ENCODE results near the gene MRGPRG.

The MRGPRG gene

GRCh38 chr11:3205261-3206155 is 13.1 kb downstream of the MRGPRG start:
- no peak for DNase-seq

DNA sequence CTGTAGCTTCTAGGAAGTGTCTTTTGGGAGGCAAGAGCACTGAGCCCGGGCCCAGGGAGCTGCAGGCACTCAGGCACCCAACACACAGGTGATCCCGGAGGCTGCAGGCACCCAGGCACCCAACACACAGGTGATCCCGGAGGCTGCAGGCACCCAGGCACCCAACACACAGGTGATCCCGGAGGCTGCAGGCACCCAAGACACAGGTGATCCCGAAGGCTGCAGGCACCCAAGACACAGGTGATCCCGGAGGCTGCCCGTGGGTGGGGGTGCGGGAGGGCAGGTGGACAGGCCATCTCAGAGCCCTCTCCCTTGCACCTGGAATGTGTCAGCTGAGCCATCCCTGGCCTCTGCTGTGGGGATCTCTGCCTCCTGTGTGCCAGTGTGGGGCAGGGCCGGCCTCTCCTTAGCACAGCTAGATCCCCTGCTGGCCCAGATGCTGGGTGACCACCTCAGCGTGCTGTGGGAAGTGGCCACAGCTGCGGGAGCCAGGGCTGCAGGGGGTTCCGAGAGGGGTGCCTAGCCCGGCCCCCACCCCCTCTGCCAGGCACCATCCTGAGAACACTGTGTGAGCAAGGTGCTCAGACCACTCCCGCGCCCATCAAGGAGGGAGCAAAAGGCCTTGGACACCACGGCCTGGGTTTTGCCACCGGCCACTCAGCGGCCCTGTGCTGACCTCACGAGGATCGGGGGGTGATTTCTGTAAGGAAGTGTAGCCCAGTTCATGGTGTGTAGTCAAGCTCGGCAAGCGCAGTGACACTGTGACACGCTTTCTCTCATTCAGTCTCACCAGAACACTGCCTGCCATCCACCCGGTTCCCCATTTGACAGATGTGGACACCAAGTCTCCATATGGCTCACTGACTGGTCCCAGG is 14.2 kb downstream of the MRGPRG start:
- no peak for DNase-seq

DNA sequence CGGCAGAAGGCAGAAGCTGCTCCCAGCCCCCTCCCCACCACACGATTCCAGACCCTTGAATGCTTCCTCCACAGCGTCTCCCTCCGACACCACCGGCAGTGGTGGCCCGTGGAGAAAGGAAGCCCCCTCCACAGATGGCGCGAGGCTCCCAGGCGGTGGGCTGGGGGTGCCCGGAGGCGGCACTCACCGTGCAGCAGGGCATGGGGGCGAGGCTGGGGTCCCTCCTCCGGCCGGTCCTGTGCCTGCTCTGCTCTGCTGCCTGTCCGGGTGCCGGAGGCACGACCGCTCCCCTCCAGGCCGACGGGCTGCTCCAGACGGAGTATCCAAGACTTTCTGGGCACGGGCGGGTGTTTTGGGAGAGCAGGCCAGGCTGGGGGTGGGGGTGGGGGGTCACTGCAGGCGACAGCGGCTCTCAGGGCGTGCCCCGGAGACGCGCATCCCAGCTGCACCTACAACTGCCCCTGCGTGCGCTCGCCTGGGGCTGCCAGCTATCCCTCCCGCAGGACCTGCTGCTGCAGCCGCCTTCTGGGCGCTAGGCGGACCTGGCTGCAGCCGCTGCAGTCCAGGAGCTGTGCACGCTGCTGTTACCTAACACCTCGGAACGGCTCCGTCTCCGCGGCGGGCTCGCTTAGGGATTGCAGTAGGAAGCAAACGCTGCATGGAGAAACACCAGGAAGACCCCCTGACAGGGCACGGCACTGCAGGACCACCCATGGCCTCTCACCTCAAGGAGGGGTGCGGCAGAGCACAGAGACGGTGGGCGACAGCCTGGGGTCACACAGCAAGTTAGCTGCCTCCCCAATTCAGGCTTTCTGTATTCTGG is 15.2 kb downstream of the MRGPRG start:
- DNase-seq: no peak

DNA sequence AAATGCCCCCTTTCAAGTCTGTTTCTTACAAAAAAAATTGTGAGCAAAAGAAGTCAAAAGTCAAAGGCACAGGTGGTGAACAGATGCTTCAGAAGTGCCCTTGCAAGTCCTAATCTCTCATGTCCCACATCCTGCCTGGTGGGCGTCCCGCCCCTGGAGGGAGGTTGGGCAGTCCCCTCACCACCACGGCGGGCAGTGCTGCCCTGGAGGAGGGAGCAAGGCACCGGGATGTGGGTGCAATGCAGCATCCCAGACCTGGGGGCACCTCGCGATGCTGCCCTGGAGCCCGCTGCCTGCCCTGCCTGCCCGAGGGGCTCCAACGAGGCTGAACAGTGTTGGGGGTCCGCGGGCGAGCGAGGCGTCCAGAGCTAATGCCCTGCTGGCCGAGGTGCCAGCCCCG is 15.9 kb downstream of the MRGPRG start:
- DNase-seq: no peak

DNA sequence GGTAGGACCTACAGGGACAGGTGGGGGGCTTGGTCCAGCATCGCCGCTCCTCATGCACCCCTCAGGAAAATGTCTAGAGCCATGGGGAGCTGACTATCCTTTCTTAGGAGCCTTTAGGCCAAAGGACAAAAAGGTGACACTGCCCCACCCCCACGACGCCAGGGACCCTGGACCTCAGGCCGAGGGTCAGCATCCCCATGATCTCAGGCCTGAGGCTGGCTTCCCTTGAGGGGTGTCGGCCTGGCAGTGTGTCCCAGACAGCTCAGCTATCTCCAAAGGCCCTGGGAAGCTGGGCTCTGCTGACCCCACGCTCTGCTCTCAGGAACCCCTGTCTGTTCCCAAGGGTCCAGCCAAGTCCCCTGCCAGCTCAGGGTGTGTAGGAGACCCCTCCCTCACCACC is 16.3 kb downstream of the MRGPRG start:
- no peak for DNase-seq

GRCh38 chr11:3201677-3202181 is 16.9 kb downstream of the MRGPRG start:
- DNase-seq: no peak

- DNase-seq: no peak
Observed at GRCh38 chr11:3201112-3201581, 17.5 kb downstream of the MRGPRG start.

DNA sequence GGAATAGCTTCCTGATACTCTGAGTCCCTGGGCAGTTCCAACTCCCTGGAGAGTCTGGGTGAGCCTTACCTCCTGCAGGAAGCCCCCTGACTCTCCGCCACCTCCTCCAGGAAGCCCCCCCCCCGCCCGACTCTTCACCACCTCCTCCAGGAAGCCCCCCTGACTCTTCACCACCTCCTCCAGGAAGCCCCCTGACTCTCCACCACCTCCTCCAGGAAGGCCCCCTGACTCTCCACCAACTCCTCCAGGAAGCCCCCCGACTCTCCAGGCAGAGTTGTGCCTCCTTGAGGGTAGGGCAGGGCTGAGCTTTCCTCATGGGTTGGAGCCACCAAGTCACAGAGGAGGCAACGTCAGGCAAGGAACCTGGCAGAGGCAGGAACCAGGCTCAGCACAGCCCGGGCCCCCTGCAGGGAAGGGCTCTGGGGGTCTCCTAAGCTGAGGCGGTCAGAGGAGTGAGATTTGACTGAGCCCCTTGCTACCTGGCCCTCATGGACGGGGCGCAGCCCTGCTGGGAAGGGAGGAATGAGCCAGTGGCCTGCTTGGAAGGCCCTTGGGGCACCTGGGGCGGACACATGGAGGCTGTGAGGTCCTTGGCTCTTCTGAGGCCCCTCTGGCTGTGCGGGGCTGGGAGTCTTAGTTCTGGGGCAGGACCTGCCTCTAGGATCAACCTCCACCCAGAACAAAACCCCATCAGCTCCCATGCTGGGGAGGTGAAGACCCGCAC is 18.1 kb downstream of the MRGPRG start:
- no peak for DNase-seq

DNA sequence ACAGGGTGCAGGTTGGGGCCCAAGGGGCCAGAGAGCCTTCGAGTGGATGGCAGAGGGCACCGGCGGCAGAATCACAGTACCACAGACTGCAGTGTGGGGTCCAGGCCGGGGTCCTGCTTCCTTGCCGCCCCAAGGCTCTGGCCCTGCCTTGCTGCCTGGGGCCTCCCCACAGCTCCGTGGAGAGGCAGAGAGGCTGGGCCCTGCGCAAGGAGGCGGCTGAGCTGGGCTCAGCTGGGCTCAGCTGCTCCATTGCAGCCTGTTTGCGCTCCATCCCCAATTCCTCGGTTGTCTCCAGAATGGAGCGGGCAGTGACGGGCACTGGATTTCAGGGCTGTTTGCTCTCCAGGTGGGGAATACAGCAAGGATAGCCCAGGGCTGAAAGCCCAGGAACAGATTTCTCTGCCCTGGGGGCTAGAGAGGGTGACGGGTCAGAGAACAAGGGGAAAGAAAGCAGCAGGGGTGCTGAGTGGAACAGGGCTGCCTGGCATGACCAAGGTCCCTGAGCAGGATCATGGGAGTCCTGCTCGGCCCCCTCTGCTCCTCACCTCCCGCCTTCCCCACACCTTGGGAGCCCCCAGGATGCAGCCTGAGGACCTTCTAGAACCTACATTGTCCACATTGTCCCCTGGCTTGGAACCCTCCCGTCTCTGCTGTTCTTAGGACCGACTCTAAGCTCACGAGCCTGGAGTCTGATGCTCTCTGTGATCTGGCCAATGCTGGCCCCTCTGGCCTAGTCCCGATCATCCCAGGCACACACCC is 18.9 kb downstream of the MRGPRG start:
- DNase-seq: no peak

GRCh38 chr11:3198815-3199214 is 19.8 kb downstream of the MRGPRG start:
- DNase-seq: no peak

DNA sequence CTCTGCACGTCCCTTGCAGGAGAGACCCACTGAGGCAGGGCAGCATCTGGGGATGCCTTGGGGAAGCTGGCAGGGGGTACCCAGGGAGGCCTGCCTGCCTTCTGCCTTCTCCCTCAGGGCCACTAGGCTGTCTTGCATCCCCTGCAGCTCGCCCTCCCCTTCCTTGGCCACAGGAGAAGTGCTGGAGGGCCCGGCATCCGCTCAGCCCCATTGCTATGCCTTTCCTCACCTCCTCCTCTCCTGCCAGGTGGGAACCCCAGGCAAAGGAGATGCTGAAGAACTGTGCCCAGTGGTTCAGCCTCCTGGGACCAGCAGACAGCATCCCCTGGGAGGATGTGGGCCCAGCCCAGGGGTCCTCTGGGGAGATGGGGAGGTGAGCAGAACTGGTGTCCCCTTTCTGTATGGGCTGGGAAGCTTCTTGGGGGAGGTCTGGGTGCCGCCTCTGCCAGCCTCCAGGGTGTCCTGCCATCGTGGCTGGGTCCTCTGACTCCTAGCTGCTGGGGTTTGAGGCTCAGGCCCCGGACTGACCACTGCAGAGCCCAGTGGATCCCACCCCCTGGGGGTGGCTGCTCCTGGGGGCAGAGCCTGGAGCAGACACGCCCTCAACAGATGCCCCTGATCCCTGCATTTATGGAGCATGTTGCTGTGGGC is 20.6 kb downstream of the MRGPRG start:
- DNase-seq: no peak

- DNase-seq: no peak
Observed at GRCh38 chr11:3197044-3197695, 21.4 kb downstream of the MRGPRG start.

DNA sequence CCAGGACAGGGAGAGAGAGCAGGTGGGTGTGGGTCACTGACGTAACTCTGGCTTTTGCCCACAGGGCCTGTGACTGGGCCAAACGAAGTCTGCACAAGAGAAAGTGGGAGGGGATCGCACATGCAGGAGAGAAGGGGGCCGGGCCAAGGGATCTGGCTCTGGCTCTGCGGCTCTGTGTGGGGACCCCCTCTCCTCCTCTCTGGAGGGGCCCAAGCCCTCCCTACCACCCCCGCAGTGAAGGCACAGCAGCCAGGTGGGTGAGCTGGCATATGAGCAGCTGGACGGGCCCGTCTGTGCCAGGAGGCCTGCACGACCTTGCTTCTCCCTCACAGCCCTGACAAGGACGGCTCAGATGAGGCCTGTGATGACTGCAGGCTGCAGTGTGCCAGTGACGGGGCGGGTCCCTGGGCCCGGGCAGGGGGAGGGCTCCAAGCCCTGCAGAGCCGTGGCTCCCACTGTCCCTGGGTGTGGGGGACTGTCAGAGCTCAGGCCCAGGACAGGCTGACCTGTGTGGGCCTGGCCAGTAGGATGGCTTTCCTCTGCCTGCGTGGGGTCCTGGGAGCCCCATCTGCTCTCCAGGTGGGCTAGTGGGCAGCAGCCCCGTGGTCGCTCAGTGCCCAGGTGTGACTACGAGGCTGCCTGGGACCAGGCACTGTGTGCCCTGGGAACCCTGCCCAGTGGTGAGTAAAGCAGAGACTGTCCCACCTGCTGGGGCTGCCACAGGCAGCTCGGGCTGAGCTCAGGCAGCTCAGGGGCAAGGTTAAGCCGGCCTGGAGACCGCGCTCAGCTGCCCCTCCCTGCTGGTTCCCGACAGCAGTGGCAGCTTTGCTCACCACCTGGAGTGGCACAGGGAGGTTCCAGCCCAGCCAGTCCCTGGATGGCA is 22.2 kb downstream of the MRGPRG start:
- no peak for DNase-seq

DNA sequence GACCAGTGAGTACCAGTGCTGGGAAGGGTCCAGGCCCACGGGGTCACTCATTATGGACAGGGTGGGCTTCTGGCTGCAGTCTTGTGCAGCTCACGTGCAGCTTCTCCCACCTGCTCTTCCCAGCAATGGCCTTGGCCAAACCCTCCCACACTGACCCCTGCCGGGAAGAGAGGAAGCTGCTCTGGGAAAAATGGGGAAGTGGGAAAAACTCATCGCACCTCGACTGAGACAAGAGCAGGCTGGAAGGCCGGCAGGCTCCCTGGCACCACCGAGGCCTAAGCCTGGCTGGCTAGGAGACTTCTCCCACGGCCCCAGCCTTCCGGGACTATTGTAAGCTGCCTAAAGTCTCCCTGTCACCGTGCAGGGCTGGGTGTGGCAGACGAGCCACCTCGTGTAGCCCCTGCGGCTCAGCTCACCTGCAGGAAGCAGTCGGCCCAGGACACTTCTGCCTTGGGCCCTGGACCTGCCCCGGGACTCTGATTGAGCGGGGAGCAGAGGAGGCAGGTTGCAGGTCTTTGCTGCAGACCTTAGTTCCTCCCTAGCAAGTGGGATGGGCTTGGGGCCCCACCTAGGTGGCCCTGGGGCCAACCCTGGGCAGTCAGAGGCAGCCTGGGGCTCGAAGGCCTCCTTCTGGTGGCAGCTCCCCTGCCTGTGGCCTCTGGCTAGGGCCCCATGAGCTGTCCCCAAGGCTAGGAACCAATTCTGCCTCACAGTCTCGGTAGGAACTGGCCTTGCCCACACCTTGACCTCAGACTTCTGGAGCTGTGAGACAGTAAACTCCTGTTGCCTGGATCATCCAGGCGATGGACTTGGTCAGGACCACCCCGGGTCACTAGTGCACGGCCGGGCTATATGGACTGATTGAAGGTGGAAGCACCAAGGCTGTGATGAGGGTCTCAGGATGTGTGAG is 23.1 kb downstream of the MRGPRG start:
- DNase-seq: no peak

- no peak for DNase-seq
Observed at GRCh38 chr11:3194016-3194816, 24.4 kb downstream of the MRGPRG start.

DNA sequence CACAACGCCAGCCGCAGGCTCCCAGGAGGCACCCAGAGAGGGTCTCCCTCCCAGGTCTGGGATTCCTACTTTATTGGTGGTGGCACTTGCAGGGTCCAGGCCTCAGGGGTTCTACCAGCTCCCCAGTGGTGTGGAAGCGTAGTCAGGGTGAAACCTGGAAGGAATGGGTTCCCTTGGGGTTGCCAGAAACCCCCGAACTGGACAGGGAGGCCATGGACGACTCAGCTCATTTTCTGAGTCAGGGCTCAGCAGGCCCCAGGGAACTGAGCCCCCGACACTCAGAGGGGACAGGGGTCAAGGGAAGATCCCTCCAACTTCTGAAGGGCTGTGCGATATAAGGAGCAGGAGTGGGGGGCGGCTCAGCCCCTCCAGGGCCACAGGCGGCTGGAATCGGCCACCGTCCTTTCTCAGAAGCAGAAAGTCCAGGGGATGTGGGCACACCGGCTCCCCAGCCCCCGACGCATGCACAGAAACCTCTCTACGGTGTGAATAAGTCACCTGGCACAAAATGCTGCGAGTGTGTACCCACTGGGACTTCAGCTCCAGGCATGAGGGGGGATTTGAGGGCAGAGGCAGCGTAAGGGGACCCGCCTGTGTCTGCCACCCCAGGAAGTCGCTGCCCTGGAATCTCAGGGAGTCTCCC is 25.1 kb downstream of the MRGPRG start:
- no peak for DNase-seq
